Skin epidermis (tissue), 12 donors: ENCODE measurements around the gene RERE.

ENCODE experiments used
- H3K27ac ChIP-seq, 21 experiments: fragments of 200-600 bp; sonication (generic) in 11 of 21; one replicate each; pipeline ENCODE4 v1.5.0; 2020; ENCODE audit warnings: mild to moderate bottlenecking in 3 of 21, inconsistent platforms in 2 of 21, moderate library complexity in 2 of 21
- H3K4me3 ChIP-seq, 7 experiments: fragments of 200-600 bp; sonication (generic) in 2 of 7; one replicate each; pipeline ENCODE4 v1.5.0; 2020; ENCODE audit warnings: inconsistent platforms in 2 of 7, mild to moderate bottlenecking in 2 of 7, moderate library complexity in 1 of 7

The RERE gene

DNA sequence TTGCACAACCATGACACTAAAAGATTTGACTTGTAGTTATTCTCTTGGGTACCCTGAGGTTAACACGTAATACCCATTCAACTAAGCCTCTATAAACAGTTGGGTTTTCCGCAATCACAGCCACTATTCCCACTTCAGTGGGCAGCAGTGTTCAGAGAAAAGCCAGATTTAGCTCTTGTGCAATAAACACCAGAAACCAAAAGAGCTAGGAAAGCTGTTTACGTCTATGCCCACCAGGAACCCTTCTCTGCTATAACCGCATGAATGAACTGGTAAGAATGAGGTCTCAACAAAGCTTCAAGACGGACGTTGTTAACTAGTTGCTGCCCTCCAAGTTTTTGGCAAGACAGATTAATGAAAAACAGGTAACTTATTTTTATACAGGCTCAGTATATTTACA lies 398.3 kb downstream of the RERE start:
- Histone ChIP-seq H3K27ac (peak overlapping the region in 2 of 21 experiments; percentile 7 to 22), H3K4me3 (no peak overlapping the region)

DNA sequence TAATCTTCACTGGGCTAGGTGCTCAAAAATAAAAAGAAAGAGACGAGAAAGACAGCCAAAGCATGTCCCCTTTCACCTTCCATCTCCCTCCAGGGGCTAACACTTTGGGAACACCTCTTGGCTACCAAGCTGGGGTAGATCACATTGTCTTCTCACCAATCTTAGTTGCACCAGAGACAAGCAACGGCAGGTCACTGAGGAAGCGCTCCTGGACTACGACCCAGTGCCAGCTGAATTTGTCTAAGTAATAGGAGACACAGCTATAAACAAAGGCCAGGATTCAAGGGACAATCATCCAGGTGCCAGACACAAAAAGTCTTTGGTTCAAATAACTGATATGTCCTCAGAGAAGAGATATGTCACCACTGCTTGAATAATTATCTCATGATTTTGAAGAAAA lies 399.1 kb downstream of the RERE start:
- H3K4me3 ChIP-seq, result no peak overlapping the region
- peak overlapping the region in 5 of 21 experiments; percentile 19 to 68 (median 34) for H3K27ac ChIP-seq

DNA sequence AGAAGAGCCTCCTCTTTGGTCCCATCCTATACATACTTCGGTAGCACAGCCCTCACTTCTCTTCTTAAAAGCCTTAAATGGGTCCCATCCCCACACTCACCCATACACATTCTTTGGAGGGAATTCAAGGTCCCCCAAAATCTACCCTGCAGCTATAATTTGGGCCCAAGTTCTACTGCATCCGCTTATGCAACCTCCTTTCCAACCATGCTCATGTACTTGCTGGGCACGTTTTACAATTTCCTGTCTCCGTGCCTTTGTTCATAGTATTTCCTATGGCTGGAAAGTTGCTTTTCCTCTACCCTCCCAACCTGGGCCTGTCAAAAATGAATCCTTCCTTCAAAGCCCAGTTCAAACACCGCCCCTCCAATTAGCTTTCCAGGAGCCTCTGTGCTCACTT lies 399.8 kb downstream of the RERE start:
- peak overlapping the region in 10 of 21 experiments; percentile 4 to 68 (median 27) for H3K27ac ChIP-seq
- H3K4me3 ChIP-seq, result no peak overlapping the region

DNA sequence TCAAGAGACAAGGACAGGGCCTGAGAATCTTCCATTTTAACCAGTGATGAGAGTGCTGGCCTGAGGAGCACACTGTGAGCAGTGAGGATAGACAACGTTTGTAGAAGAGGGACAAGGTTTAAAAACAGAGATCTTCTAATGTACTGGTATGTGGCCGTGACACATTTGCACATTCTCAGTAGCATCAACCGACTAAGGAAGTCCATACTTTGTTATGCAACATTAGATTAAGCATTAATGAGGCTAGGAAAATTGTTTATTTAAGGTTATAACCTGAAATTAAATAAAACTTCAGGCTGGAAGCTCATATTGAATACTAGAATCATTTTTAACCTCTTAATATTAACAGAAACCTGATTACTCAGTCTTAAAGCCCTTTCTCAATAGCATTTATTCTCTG lies 400.6 kb downstream of the RERE start:
- Histone ChIP-seq H3K27ac (peak overlapping the region in 1 of 21 experiments; percentile 16), H3K4me3 (no peak overlapping the region)

DNA sequence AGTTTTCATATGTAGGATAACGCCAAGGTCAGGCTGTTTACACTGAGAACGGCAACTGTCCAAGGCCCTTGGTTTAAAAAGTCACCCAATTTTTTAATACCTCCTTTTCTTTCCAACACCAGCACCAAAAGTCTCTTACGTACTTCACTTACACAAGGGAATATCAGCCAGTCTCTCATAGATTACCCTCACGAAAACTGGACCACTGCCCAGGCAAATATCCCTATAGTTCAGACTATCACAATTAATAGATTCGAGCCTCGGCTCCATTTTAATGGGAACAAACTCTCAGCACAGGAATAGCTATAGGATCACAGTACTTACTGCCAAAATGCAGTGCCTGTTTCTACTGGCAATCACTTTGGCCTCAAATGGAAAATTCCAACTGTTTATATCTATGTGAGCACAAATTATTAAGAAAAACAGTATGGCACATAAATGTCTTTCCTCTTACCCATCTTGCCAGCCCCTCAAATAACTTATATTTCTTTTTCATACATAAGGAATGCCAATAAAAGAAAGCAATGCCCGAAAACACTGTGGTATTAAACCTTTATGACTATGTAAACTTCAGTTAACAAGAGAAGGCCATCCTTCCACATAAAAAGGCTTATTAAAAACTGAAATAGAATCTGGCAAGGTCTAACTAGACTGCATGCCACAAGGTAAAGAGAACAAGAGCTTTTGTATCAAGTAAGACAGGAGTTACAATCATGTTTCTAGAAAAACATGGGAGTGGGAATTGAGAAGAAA lies 401.7 kb downstream of the RERE start:
- H3K4me3 ChIP-seq, result no peak overlapping the region
- H3K27ac ChIP-seq, result peak overlapping the region in 2 of 21 experiments; percentile 8 to 14

DNA sequence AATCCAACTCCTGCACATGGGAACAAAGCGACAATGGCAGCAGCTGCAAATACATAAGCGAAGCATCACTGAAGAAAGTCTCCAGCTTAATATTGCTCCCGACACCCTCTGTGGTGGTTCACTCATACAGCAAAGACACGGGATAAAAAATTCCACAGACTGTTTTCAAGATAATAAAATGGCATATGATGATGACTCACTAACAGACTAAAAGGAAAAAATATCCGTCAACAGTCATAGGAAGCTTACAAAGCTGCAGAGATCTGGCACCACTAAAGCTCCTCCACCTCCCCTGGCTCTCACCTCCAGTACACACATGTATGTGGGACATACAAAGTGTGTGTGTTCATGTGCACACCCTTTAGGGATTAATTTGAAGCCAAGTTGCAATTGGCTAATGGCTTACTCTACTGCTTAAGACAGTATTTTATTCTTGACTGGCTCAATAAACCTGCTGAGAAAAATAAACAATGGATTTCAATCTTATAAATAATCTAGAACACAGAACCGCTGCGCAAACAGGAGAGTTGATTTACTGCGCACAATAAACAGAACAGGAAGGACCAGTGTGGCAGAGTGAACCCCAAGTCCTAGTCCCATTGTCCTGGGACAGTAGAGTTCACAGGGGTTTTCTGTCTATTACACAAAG lies 405.1 kb downstream of the RERE start:
- H3K27ac ChIP-seq, result peak overlapping the region in 17 of 21 experiments; percentile 4 to 83 (median 48)
- H3K4me3 ChIP-seq, result no peak overlapping the region

DNA sequence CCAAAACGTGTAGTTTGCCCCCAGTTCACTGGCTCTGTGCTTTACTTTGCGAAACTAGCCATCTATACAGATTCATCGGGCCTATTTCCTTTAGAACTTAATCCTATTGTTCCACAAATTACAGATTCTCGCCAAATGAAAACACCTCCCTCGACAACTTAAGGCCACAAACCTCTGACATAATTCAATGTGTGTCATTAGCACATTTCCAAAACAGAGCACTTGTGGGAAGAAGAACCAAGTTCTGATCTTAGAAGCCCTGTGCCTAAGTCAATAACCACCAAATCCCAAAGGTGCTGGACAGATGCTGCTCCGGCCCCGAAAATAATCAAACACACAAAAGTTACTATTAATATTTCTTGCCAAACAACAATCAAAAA lies 405.6 kb downstream of the RERE start:
- H3K4me3 ChIP-seq, result no peak overlapping the region
- H3K27ac ChIP-seq, result peak overlapping the region in 17 of 21 experiments; percentile 4 to 83 (median 48)

DNA sequence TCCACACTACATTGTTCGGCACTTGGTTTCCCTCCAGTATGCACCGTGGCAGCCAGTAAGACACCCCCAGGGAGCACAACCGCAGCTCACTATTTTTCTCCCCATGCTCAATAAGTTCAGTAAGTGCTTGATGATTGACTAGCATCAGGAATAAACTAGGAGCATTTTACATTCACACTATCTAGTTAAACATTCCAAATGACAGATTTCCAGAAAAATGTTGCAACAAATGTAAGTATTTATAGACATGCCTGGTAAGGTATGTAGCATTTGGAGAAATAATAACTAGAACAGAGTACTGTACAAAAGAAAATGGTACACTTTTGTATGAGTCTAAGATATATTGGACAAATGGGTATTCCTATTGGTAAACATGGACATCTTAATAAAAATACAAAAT lies 406.6 kb downstream of the RERE start:
- Histone ChIP-seq H3K27ac (peak overlapping the region in 8 of 21 experiments; percentile 0 to 83 (median 38)), H3K4me3 (no peak overlapping the region)

DNA sequence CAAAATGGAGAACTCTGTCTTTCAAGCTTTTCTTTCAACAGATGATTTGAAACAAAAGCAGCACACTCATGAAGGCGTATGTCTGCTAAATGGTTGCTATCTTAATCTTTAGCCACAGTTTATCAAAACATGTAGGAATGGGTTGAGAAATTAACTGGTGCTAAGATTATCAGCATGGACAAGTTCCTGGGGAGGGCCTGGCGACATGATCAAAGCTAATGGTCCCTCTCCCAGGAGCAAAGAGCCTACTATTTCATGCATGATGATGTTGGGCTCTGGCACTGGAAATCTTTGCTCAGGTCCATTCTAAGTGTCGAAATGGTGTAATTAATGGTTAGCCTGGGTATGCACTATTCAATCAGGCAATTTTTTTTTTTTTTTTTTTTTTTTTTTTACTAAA lies 407.8 kb downstream of the RERE start:
- H3K27ac ChIP-seq, result peak overlapping the region in 17 of 21 experiments; percentile 41 to 83 (median 74)
- no peak overlapping the region for H3K4me3 ChIP-seq

DNA sequence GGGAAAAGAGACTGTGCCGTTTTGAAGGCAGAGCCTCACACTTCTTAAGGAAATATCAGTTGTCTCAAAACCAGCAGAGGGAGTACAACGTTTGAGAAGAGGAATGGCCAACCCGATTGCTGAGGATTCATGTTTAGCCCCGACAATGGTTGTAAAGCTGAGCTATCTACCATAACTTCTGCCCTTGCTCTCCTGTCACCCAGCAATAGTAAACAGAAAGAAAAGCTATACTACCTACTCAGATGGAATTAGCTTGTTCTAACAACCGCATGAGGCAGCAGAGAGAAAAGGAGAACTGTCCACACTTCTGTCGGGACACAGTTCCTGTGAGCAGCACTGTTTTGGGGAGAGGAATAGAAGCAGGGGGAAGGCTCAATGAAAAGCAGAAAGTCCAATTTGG lies 408.3 kb downstream of the RERE start:
- H3K4me3 ChIP-seq, result no peak overlapping the region

DNA sequence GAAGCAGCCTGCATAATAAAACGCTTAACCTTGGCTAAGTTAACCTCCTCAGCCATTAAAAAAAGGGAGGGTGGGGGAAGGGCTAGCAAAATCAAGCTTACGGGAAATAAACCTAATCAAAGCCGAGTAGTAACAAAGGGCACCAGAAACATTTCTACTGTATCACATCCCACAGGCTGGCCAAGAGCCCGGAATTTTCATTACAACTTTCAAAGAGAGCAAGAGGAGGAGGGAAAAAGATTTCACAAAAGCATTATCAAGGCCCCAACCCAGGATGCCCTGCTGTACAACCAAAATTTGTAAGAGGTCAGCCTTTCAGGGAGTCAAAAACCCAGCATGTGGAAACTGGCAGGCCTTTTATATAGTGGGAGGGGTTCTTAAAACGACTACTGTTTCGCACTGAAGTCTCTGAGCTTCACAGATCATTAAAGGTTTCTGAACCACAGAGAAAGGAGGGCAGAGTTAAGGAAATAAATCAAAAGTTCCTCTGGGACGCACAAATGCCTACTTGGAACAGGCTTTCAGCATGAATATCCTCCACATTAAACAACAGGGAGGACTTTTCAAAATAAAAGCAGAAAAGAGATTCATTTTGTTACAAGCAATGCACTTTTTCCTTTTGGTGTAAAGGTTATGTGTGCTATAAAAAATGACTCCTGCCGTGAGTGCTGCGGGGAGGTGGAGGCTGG lies 409.1 kb downstream of the RERE start:
- Histone ChIP-seq H3K27ac (peak overlapping the region in 19 of 21 experiments; percentile 9 to 83 (median 73)), H3K4me3 (no peak overlapping the region)

More for the DNA sequence above, 408.3 kb downstream of the RERE start:
- H3K27ac ChIP-seq, result peak overlapping the region in 18 of 21 experiments; percentile 12 to 83 (median 74)

DNA sequence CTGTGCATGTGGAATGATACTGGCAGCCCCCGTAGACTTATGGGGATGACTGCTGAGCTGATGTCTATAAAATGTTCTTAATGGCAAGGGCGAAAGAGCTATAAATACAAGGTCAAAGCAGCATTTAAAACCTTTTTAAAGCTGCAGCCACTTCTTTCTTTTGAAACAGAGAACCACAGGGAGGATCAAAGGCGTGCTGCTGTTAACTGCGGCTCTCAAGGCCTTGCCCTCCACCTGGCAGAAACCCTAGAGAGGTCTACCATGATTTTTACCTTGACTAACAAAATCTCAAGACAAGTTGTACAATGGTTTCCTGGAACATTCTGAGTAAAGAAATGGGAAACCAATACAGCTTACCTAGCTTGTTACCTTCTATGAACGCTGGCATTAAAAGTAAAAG lies 409.8 kb downstream of the RERE start:
- no peak overlapping the region for H3K4me3 ChIP-seq
- peak overlapping the region in 19 of 21 experiments; percentile 9 to 83 (median 73) for H3K27ac ChIP-seq

DNA sequence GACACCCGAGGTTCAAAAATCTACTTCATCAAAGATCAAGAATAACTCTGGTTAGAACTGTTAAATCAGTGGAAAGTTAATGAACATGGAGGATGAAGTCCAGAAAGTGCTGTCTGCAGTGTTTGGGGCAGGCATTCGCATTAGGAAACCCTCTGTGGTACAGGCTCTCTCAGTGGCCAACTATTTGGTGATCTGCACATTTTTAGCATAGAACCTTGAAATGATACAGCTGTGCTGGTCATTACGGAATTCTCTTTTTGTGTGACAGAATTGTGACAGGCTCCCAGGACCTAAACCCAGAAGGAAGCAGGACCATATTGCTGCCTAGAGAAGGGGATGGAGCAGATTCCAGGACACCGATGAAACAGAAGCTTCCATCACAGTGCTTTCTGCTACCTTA lies 410.5 kb downstream of the RERE start:
- peak overlapping the region in 14 of 21 experiments; percentile 41 to 83 (median 74) for H3K27ac ChIP-seq
- no peak overlapping the region for H3K4me3 ChIP-seq

DNA sequence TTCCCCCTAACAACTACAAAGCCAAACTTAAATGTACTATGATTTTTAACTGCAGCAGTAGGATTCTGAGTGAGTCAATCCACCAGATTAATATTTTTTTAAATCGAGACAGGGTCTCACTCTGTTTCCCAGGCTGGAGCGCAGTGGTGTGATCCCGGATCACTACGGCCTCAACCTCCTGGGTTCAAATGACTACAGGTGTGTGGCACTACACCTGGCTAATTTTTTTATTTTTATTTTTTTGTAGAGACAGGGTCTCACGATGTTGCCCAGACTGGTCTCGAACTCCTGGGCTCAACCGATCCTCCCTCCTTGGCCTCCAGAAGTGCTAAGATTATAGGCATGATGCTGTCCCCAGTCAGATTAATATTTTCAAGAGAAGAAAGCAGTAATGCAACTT lies 411.4 kb downstream of the RERE start:
- Histone ChIP-seq H3K4me3 (no peak overlapping the region), H3K27ac (peak overlapping the region in 2 of 21 experiments; percentile 12 to 34)

DNA sequence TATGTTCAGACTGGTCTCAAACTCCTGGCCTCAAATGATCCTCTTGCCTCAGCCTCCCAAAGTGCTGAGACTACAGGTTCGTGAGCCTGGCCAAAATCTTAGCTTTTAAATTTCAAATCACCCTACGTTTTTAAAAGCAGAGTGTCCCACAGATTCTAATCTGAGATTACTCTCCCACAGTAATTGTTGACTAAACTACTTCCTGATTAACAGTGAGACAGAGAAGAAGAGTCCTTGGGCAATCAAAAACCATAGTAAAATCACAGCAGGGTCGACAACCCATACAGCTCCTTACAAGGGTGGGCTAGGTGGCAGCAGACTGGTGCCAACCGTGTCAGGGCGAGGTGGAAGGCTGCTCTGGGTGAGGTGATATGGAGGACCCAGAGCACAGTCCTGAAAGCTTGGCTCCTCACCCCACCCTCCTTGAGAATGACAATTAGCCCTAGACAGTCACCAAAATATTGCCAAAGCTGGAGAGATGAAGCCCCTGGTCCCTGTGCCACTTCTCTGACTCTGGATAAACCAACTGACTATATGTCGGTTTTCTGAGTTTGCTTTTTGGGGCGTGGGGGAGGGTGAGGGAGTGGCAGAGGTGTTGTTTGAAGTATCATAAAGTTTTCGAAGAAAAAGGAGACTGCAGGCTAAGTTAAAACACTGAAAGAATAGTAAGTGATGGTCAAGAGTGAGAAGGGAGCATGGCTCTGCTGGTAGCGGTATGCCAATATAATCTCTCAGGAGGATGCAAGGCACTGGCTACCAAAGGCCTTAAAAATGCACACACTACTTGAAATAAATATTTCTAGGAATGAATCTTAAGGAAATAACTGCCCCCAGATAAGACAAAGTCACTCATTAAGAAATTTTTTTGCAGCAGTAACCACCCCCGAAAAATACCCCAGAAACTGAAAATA lies 412.7 kb downstream of the RERE start:
- H3K27ac ChIP-seq, result no peak overlapping the region
- no peak overlapping the region for H3K4me3 ChIP-seq

DNA sequence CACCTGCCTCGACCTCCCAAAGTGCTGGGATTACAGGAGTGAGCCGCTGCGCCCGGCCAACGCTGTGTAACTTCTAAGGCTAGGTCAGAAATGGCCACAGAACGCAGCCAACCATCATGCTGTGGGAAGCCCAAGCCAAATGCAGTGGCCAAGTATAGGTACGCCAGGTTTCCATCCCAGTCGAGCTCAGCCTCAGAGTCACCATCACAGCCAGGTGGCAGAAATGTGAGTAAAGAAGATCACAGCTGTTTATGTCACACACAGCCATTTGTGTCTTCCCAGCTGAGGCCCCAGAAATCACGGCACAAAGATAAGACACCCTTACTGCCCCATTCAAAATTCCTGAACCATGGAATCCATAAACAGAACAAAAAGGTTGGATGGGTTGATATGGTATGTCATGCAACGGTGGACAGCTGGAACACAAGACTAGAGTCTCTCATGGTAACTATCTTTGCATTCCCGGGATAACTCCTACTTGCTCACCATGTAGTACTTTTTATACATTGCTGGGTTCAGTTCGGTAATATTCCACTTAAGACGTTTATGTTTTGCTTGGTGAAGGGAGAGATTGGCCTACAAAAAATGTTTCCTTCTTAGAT lies 415.2 kb downstream of the RERE start:
- Histone ChIP-seq H3K27ac (no peak overlapping the region), H3K4me3 (no peak overlapping the region)

DNA sequence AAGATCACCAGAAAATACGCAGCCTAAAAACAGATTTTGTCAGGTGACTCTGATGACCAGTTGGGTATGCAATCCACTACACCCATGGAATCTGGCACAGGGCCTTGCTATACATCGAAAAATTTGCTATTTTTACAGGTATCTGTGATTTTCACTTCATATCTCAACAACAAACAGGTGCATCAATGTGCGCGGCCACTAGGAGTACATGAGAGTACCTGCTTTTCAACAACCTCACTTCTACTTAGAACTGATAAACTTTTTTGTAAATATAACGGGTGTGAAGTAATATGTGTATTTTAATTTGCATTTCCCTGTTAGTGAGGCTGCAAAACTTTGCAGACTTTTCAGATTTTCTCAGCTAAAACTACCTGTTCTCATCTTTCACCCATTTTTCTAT lies 418.8 kb downstream of the RERE start:
- H3K4me3 ChIP-seq, result no peak overlapping the region
- peak overlapping the region in 3 of 21 experiments; percentile 8 to 34 (median 34) for H3K27ac ChIP-seq

DNA sequence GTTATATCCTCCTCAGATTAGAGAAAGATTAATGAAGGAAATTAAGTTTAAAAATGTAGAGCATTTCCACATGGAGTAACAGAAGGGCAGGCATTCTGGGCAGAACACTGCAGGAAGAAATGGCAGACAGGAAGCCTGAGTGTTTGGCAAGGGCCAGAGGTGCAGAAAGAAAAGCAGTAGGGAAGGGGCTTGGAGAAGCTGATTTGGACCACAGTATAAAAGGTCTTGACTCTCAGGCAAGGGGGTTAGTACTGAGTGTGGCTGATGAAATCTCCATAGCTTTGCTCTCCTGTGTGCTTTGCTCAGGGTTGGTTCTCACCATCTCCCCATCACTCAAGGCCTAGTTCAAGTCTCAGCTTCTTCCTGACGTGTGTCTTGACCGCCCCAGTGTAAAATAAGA lies 419.4 kb downstream of the RERE start:
- no peak overlapping the region for H3K4me3 ChIP-seq
- peak overlapping the region in 9 of 21 experiments; percentile 8 to 74 (median 34) for H3K27ac ChIP-seq

DNA sequence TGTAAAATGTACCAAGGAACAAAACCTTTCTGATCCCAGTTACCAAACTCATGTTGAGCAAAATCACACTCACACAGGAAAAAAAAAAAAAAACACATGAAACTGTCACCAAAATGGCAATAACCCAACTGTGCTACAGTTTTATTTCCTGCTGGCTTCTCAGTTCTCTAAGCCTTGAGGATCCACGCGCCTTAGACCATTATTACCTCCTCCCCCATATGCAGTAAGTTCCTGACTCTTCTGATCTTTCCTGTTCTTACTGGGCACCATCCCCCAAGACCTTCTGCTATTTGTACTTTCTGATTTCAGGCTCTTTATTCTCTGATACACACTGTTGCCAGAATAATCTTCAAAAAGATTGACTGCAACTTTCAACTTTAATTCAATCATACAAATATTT lies 419.9 kb downstream of the RERE start:
- H3K4me3 ChIP-seq, result no peak overlapping the region

More for the DNA sequence above, 419.9 kb downstream of the RERE start:
- peak overlapping the region in 11 of 21 experiments; percentile 12 to 74 (median 45) for H3K27ac ChIP-seq
